Psoas muscle (tissue), 8 donors: ENCODE measurements around the gene SMIM41. TPM values are rescaled to one million over a fixed set of nuclear protein-coding genes. Genes with fewer than 3 reads are reported as not detected.
A peak's percentile ranks its signal among the peaks of the same experiment; 100 is the strongest.

Experiments
- ATAC-seq, 4 donors: fragments of 200-7000 bp; cut with Tn5 transposase; one replicate each; pipeline ENCODE4 v1.9.1; 2020; ENCODE audit warnings: moderate library complexity in 3 of 4, mild to moderate bottlenecking in 2 of 4
- DNase-seq, 2 donors: peaks; one replicate each; pipeline ENCODE4 v3.0.0-alpha.2; 2020
- H3K27ac ChIP-seq: fragments of 200-600 bp; one replicate; pipeline ENCODE4 v1.8.0; 2022
- H3K27me3 ChIP-seq, 3 donors: fragments of 200-600 bp in 1 of 3; one replicate each; pipeline versions ENCODE4 v1.6.1 to v1.8.0; 2013 to 2022; ENCODE audit warnings: low read length in 2 of 3, mild to moderate bottlenecking in 2 of 3, moderate library complexity in 1 of 3; ENCODE audit not compliant: insufficient read depth in 3 of 3
- H3K36me3 ChIP-seq, 2 donors: fragments of 200-600 bp in 1 of 2; one replicate each; pipeline versions ENCODE4 v1.6.1 to v1.8.0; 2013 to 2022; ENCODE audit warnings: low read depth in 1 of 2, mild to moderate bottlenecking in 1 of 2, moderate library complexity in 1 of 2; ENCODE audit not compliant: insufficient read depth in 1 of 2
- H3K4me1 ChIP-seq: fragments of 200-600 bp; one replicate; pipeline ENCODE4 v1.8.0; 2022
- H3K4me3 ChIP-seq: fragments of 200-600 bp; one replicate; pipeline ENCODE4 v1.8.0; 2022; ENCODE audit warnings: mild to moderate bottlenecking
- H3K9me3 ChIP-seq: fragments of 200-600 bp; one replicate; pipeline ENCODE4 v1.8.0; 2022
- CTCF ChIP-seq: fragments of 200-600 bp; IDR thresholded peaks from one replicate; pipeline ENCODE4 v1.8.0; 2022; ENCODE audit warnings: antibody characterized with exemption
- WGBS, 3 donors: extraction: QIAGEN DNeasy Blood & Tissue Kit; methylation state at CpG; one replicate each; pipeline versions ENCODE4 v1.1.6 to v1.1.7; 2013; 5-methylcytosine and 5-hydroxymethylcytosine counted together
- intact Hi-C, 2 donors: fragments of 100-400 bp; cut with DNase I; formaldehyde crosslinking; loops; one replicate each; pipeline versions ENCODE4 v1.11.0 to v1.14.2; 2022
- polyA plus RNA-seq, 3 donors: library from polyadenylated mRNA; stranded (reverse); fragments of 200-250 nt; gene quantifications; one replicate each; pipeline ENCODE4 v1.2.3, GENCODE V29; 2013
- total RNA-seq, 4 donors: library from RNA; stranded (reverse); fragmentation: NEBNext Ultra II Directional in 2 of 4; extraction: Animal tissue kit (Norgen Biotek cat#: 25700) in 2 of 4; gene quantifications; one replicate each; pipeline versions ENCODE4 v1.2.1 to v1.2.4, GENCODE V29; 2021 to 2023
- donor health status: healthy with polysubstance abuse.
- donor health status: DM: no; HTN: no; CAD: no; lungs with moderate emphysema.
- donor health status: Bipolar disorder and iron deficiency.
- donor health status: healthy.
- donor health status: DM: yes; HTN: yes; CAD: no.
- donor health status: DM: no; HTN: no; CAD: no.
- donor health status: DM: no; HTN: no; CAD: no.
- donor health status: DM: yes; HTN: yes; CAD: no.

SMIM41 gene
- total and polyA plus RNA-seq, 7 donors = 0.16 to 0.32 (median 0.20) TPM; not detected in 4

DNA sequence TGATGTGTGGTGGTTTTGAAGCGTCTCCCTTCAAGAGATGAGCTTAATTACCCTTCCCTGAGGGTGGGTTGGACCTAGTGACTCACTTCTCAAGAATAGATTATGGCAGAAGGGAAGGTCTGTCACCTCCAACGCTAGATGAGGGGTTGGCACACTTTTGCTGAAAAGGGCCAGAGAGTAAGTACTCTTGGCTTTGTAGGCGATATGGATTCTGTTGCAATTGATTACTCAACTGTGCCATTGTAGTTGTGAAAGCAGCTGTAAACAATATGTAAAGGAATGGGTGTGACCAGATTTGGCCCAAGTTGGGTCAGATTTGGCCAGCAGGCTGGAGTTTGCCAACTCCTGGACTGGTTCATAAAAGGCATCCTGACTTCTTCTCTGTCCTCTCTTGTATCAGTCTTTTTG lies 53.3 kb downstream of the SMIM41 start:
- peak in 2 of 4 donors; percentile 46 to 60 for ATAC-seq
- intact Hi-C loops = no loop called here
- H3K36me3 ChIP-seq = no peaks in the 10 kb centered on the region
- H3K4me1 ChIP-seq = no peaks in the 10 kb centered on the region
- H3K9me3 ChIP-seq = no peaks in the 10 kb centered on the region
- no peak for TF ChIP-seq CTCF
- peak in 1 of 2 donors; percentile 9 for DNase-seq
- no peak overlapping the region for H3K4me3 ChIP-seq
- 37 to 50% (median 42%) methylated on average over 3 of the region's 3 CpGs for WGBS, 3 donors
- no peaks in the 10 kb centered on the region for H3K27me3 ChIP-seq
- no peak overlapping the region for H3K27ac ChIP-seq

- intact Hi-C loops = no loop called here
- DNase-seq = peak in 1 of 2 donors; percentile 15
- 67 to 81% (median 70%) methylated on average over 5 of the region's 5 CpGs for whole genome bisulfite sequencing, 3 donors
These were observed 58.2 kb downstream of the SMIM41 start for GRCh38 chr12:52137746-52138145.

GRCh38 chr12:52139147-52139546 lies 59.6 kb downstream of the SMIM41 start:
- 84 to 92% (median 88%) methylated on average over 13 of the region's 13 CpGs for WGBS, 3 donors
- Histone ChIP-seq H3K4me1 (no peaks in the 10 kb centered on the region), H3K4me3 (no peak overlapping the region), H3K27me3 (no peaks in the 10 kb centered on the region), H3K9me3 (no peaks in the 10 kb centered on the region), H3K36me3 (no peaks in the 10 kb centered on the region), H3K27ac (no peak overlapping the region)
- no peak for TF ChIP-seq CTCF
- ATAC-seq (no peak), DNase-seq (peak in 1 of 2 donors; percentile 11)
- intact Hi-C loops = no loop called here

More at GRCh38 chr12:52137746-52138145, 58.2 kb downstream of the SMIM41 start:
- Histone ChIP-seq H3K4me1 (no peaks in the 10 kb centered on the region), H3K27me3 (no peaks in the 10 kb centered on the region), H3K27ac (no peak overlapping the region), H3K36me3 (no peaks in the 10 kb centered on the region), H3K4me3 (no peak overlapping the region), H3K9me3 (no peaks in the 10 kb centered on the region)
- peak in 1 of 4 donors; percentile 8 for ATAC-seq
- no peak for TF ChIP-seq CTCF

DNA sequence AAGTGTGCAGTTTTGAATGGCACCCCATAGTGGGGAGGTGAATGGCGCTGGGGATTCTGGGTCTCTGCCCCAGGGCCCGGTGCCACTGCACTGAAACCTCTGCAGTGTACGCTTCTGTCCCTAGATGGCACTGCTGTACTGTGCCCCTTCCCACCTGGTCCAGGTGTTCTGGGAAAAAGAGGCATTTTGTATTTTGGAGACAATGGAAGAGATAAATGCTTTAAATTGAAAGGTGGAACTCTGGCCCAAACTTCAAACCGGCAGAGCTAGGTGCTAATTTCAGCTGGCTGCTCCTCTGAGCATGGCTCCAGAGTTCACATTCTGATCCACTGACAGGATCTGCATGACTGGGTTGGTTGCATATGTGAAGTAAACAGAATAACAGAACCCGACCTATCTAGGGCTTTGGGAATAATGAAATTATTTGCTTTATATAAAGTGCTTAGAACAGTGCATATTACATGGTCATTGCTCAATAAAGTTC lies 60.1 kb downstream of the SMIM41 start:
- DNase-seq = no peak
- H3K27me3 ChIP-seq = no peaks in the 10 kb centered on the region
- intact Hi-C loops = no loop called here
- peak; percentile 55 for TF ChIP-seq CTCF
- no peaks in the 10 kb centered on the region for H3K4me1 ChIP-seq
- no peak overlapping the region for H3K4me3 ChIP-seq
- peak; percentile 57 to 81 (median 69) for ATAC-seq
- H3K36me3 ChIP-seq = no peaks in the 10 kb centered on the region
- WGBS, 3 donors = 31 to 42% (median 36%) methylated on average over 5 of the region's 5 CpGs
- no peak overlapping the region for H3K27ac ChIP-seq
- H3K9me3 ChIP-seq = no peaks in the 10 kb centered on the region

- Histone ChIP-seq H3K4me1 (peaks cover under 1% of the 10 kb centered on the region), H3K27me3 (no peaks in the 10 kb centered on the region), H3K36me3 (no peaks in the 10 kb centered on the region), H3K27ac (no peak overlapping the region), H3K4me3 (no peak overlapping the region), H3K9me3 (no peaks in the 10 kb centered on the region)
- intact Hi-C loops = no loop called here
- ATAC-seq (no peak), DNase-seq (no peak)
- WGBS, 3 donors = 87 to 93% (median 92%) methylated on average over 4 of the region's 4 CpGs
- no peak for TF ChIP-seq CTCF
These were observed 61.8 kb downstream of the SMIM41 start for GRCh38 chr12:52141306-52141705.
